Common myeloid progenitor, CD34-positive (primary cell): ENCODE results near the gene ZNF83.
"Not testable (repeated sequence)": the region's sequence is repeated elsewhere in the genome, so short reads cannot be mapped to it uniquely, and the experiment has no call there.

Experiments
- CTCF ChIA-PET: fragments of 350-600 bp; sonication (Branson Sonifier 250); formaldehyde crosslinking; loops from one replicate; lab custom pipeline; 2021; ENCODE audit warnings: antibody characterized with exemption; lab: Charles Lee
- POLR2A ChIA-PET: fragments of 350-600 bp; sonication (Branson Sonifier 250); formaldehyde crosslinking; loops from one replicate; lab custom pipeline; 2021; ENCODE audit warnings: antibody characterized with exemption; lab: Charles Lee
- DNase-seq, 3 donors: peaks; one replicate each; pipeline versions ENCODE4 v3.0.0 to v3.0.0-alpha.2; 2013
- H3K27ac ChIP-seq, 2 experiments: 1 replicate in 1 of 2; 2 replicates in 1 of 2; pipeline ENCODE4 v1.7.0; 2013; ENCODE audit warnings: inconsistent platforms in 2 of 2, low read length in 2 of 2, mild to moderate bottlenecking in 2 of 2, low read depth in 1 of 2, moderate library complexity in 1 of 2; ENCODE audit not compliant: severe bottlenecking in 2 of 2, insufficient read depth in 1 of 2, poor library complexity in 1 of 2
- H3K27me3 ChIP-seq, 5 experiments: replicated peaks in 2 of 5; 1 replicate in 3 of 5; 2 replicates in 2 of 5; pipeline versions ENCODE4 v1.6.1 to v1.7.0; 2013; ENCODE audit warnings: low read length in 4 of 5, mild to moderate bottlenecking in 2 of 5, moderate library complexity in 2 of 5, inconsistent platforms in 1 of 5; ENCODE audit not compliant: insufficient read depth in 5 of 5, control insufficient read depth in 4 of 5
- H3K36me3 ChIP-seq, 4 experiments: 1 replicate in 2 of 4; 2 replicates in 2 of 4; pipeline versions ENCODE4 v1.6.1 to v1.7.0; 2013; ENCODE audit warnings: low read length in 3 of 4, control low read depth in 1 of 4, mild to moderate bottlenecking in 1 of 4; ENCODE audit not compliant: control insufficient read depth in 4 of 4, insufficient read depth in 4 of 4
- H3K4me1 ChIP-seq, 4 experiments: 1 replicate in 3 of 4; 2 replicates in 1 of 4; pipeline versions ENCODE4 v1.6.1 to v1.7.1; 2013; ENCODE audit warnings: low read length in 3 of 4, mild to moderate bottlenecking in 3 of 4, control low read depth in 1 of 4, inconsistent platforms in 1 of 4, moderate library complexity in 1 of 4; ENCODE audit not compliant: control insufficient read depth in 4 of 4, insufficient read depth in 4 of 4; ENCODE audit errors: control extremely low read depth in 1 of 4
- H3K4me3 ChIP-seq, 7 experiments: 1 replicate in 4 of 7; 2 replicates in 3 of 7; pipeline versions ENCODE4 v1.5.1 to v1.7.0; 2013; ENCODE audit warnings: mild to moderate bottlenecking in 7 of 7, low read length in 6 of 7, moderate library complexity in 6 of 7, inconsistent platforms in 2 of 7, low read depth in 2 of 7, control low read depth in 1 of 7; ENCODE audit not compliant: insufficient read depth in 4 of 7, control insufficient read depth in 1 of 7; ENCODE audit errors: extremely low read depth in 1 of 7
- H3K9me3 ChIP-seq, 5 experiments: 1 replicate in 4 of 5; 2 replicates in 1 of 5; pipeline versions ENCODE4 v1.6.1 to v1.7.1; 2013; ENCODE audit warnings: low read length in 4 of 5, mild to moderate bottlenecking in 2 of 5, inconsistent platforms in 1 of 5, low read depth in 1 of 5, moderate library complexity in 1 of 5; ENCODE audit not compliant: control insufficient read depth in 4 of 5, insufficient read depth in 2 of 5; ENCODE audit errors: control extremely low read depth in 1 of 5
- WGBS: methylation state at CpG from one replicate; pipeline ENCODE4 v1.1.5; 2013; ENCODE audit not compliant: insufficient coverage; 5-methylcytosine and 5-hydroxymethylcytosine counted together

ZNF83 gene

DNA sequence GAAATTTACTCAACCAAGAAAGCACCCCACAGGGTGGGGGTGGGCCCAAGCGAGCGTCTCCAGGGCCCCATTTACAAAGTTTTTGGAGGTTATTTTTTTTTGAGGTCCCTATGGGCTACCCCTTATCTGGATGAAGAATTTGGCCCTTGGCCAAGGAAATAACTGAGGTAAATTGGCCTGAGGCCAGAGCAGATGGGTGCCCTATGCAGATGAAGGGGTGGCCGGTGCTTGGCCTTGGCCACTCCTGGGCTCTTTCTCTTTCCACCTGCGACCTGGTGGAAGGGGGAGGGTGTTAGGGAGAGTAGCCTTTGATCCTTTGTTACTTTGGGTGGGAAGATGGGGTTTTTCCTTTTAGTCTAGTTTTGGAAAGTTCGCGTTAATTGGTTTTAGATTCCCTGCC, 52.6 kb downstream of the ZNF83 start:
- DNase-seq, result no peak
- ChIA-PET CTCF (no interaction called here), POLR2A (no interaction called here)
- Histone ChIP-seq H3K9me3 (peaks cover 12 to 71% (median 54%) of the 10 kb centered on the region in 5 experiments), H3K27ac (no peak overlapping the region), H3K4me1 (no peaks in the 10 kb centered on the region), H3K4me3 (no peak overlapping the region), H3K36me3 (peaks cover 18 to 86% (median 68%) of the 10 kb centered on the region in 4 experiments), H3K27me3 (no peaks in the 10 kb centered on the region)
- WGBS, result 100% methylated on average over 2 of the region's 6 CpGs

DNA sequence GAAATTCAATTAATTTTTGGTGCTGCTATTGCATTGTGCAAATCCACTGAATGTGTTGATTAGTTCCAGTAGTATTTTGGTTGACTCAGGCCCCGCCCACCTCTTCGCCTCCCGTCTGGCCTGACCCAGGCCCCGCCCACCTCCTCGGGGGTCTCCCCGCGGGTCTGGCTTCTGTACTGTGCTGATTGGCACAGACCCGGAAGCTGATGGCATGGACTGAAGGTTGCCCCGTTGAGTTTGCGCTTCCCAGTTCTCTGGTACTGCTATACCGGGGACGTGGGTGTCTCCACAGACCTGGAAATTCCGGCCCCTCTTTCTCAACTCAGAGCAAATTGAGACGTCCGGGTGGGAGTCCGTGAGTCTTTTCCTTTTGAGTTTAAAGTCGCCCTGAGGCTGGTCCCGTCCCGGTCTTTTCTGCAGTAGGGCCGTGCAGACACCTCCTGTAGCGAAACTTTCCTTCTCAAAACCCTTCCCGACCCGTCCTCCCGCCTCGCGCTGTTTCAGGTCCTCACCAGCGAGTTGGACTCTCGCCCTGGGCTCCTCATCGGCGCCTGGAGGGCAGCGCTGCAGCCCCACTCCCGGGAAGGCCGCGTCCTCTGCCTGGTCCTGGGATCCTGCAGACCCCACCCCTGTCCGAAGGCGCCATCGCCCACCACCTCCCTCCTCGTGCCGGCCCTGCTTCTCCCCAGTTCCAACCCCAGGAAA, 53.3 kb downstream of the ZNF83 start:
- POLR2A ChIA-PET, result no interaction called here
- CTCF ChIA-PET, result no interaction called here
- no peaks in the 10 kb centered on the region for H3K4me1 ChIP-seq
- H3K4me3 ChIP-seq, result peak overlapping the region in 1 of 7 experiments; percentile 28
- H3K36me3 ChIP-seq, result peaks cover 24 to 86% (median 68%) of the 10 kb centered on the region in 4 experiments
- no peak overlapping the region for H3K27ac ChIP-seq
- H3K27me3 ChIP-seq, result no peaks in the 10 kb centered on the region
- peaks cover 12 to 73% (median 55%) of the 10 kb centered on the region in 5 experiments for H3K9me3 ChIP-seq
- DNase-seq, result no peak
- WGBS, result 94% methylated on average over 30 of the region's 39 CpGs

DNA sequence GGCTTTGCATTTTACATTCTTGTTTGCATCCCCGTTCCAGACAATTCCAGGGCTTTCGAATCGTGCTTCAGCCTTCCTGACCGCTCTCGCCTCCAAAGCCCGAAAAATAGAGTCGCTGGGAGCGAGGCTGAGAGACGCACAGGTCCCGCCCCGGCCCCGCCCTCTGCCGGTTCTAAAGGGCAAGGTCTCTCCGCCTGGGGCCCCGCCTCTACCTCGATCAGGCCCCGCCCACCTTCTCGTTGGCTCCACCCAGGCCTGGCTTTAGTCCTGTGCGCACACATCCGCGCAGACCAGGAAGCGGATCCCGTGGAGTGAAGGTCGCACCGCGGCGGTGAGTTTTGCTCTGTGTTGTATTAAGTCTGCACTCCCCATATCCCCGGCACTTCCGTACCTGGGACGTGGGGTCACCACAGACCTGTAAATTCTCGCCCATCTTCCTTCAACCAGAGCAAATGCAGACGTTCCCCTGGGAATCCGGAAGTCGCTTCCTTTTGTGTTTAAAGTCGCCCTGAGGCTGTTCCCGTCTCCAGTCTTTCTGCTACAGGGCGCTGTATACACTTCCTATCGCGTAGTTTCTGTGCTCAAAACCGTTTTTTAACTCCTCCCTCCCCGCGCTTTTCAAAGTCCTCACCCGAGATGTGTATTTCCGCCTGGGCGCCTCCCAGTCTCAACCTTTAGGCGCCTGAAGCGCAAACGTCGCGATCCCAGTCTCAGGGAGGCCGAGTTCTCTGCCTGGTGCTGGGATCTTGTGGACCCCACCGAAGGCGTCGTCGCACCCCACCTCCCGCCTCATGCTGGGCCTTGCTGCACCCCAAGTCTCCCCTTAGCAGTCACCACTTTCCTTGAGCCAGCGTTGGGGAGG, 67.9 kb downstream of the ZNF83 start, which contains the start of gene ZNF701:
ZNF701 (plus strand) TSS at position 288 of the 862 bp plus-strand sequence. CDS start 3,861 bp downstream, outside the sequence.
- Histone ChIP-seq H3K27ac (peak within 1 kb of the TSS; percentile 81 to 92), H3K4me3 (peak within 1 kb of the TSS; percentile 76 to 96 (median 86)), H3K27me3 (no peaks in the 10 kb centered on the region), H3K4me1 (peaks cover 0 to 15% (median 12%) of the 10 kb centered on the region in 4 experiments), H3K9me3 (peaks cover 3 to 34% (median 20%) of the 10 kb centered on the region in 5 experiments), H3K36me3 (peaks cover 11 to 32% (median 23%) of the 10 kb centered on the region in 4 experiments)
- ChIA-PET POLR2A (no interaction called here), CTCF (no interaction called here)
- WGBS, result 0% methylated on average over 45 of the region's 57 CpGs
- DNase-seq, result peak; percentile 92 to 96 (median 95)

DNA sequence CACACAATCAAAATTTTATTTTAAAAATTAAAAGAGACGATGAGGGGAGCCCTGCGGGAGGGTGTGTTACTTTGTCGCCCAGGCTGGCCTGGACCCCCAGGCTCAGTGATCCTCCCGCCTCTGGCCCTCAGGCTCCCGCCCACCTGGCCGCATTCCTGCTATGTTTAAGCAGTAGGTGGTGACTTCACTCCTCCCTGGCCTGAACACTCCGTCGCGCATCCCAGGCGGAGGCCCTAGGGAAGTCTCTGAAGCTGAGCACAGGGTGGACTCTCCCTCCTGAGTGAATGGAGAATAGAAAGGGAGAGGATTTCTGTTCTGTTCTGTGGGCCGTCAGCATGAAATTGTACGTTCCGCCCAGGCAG, 68.5 kb downstream of the ZNF83 start:
- Histone ChIP-seq H3K4me1 (peaks cover 0 to 15% (median 12%) of the 10 kb centered on the region in 4 experiments), H3K27ac (peak overlapping the region in 1 of 2 experiments; percentile 43), H3K9me3 (peaks cover 1 to 38% (median 17%) of the 10 kb centered on the region in 5 experiments), H3K36me3 (peaks cover 10 to 25% (median 20%) of the 10 kb centered on the region in 4 experiments), H3K4me3 (peak overlapping the region; percentile 37 to 96 (median 86))
- H3K27me3 ChIP-seq, POLR2A ChIA-PET, CTCF ChIA-PET: not testable (repeated sequence)
- DNase-seq, result peak in 1 of 3 donors; percentile 4
- WGBS, result 31% methylated on average over 9 of the region's 13 CpGs

DNA sequence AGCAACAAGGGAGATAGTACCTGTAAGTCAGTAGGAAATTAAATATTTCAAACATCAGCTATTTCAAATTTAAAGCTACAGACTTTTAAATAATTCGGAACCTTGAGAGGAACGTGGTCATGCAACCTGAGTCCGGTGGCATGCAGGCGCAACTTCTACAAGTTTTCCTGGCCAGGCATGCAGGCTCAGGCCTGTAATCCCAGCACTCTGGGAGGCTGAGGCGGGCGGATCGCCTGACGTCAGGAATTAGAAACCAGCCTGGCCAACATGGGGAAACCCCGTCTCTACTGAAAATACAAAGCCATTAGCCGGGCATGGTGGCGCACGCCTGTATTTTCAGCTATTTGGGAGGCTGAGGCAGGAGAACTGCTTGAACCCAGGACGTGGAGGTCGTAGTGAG, 70.2 kb downstream of the ZNF83 start:
- Histone ChIP-seq H3K27ac (no peak overlapping the region), H3K9me3 (peaks cover 0 to 42% (median 22%) of the 10 kb centered on the region in 5 experiments), H3K27me3 (no peaks in the 10 kb centered on the region), H3K36me3 (peaks cover 0 to 25% (median 19%) of the 10 kb centered on the region in 4 experiments), H3K4me1 (peaks cover 0 to 15% (median 12%) of the 10 kb centered on the region in 4 experiments), H3K4me3 (no peak overlapping the region)
- 90% methylated on average over 7 of the region's 14 CpGs for WGBS
- DNase-seq, result no peak
- ChIA-PET POLR2A (no interaction called here), CTCF (no interaction called here)

DNA sequence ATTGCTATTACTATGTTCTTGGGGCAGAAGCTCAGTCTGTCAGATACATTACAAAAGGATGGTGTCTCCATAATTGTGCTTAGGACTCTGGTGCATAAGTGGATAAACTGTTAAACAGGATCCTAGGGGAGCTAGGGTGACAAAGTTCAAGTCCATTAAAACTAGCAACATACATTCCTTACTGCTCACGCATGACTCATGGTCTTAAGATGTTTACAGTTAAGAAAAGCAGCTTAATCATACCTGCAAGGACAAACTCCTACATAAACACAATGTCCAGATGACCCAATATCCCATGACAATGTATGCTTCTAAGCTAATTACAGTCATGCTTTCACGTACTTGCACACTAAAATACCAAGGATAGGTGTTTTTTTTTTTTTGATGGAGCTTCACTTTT, 71.6 kb downstream of the ZNF83 start:
- Histone ChIP-seq H3K4me3 (no peak overlapping the region), H3K27me3 (no peaks in the 10 kb centered on the region), H3K4me1 (peaks cover 0 to 15% (median 12%) of the 10 kb centered on the region in 4 experiments), H3K27ac (no peak overlapping the region), H3K9me3 (peaks cover 4 to 45% (median 25%) of the 10 kb centered on the region in 5 experiments), H3K36me3 (peaks cover 2 to 28% (median 17%) of the 10 kb centered on the region in 4 experiments)
- ChIA-PET POLR2A (no interaction called here), CTCF (no interaction called here)
- WGBS, result 100% methylated on average over 1 of the region's 2 CpGs
- DNase-seq, result no peak
